Measurements from ENCODE around the gene DUOX2. TPM values are rescaled to one million over a fixed set of nuclear protein-coding genes. Genes with fewer than 3 reads are reported as not detected.
"Not testable (repeated sequence)": the region's sequence is repeated elsewhere in the genome, so short reads cannot be mapped to it uniquely, and the experiment has no call there.

The DUOX2 gene
- total RNA-seq, 4 donors from 2014 or later: 0.19 to 3.3 (median 1.6) TPM

DNA sequence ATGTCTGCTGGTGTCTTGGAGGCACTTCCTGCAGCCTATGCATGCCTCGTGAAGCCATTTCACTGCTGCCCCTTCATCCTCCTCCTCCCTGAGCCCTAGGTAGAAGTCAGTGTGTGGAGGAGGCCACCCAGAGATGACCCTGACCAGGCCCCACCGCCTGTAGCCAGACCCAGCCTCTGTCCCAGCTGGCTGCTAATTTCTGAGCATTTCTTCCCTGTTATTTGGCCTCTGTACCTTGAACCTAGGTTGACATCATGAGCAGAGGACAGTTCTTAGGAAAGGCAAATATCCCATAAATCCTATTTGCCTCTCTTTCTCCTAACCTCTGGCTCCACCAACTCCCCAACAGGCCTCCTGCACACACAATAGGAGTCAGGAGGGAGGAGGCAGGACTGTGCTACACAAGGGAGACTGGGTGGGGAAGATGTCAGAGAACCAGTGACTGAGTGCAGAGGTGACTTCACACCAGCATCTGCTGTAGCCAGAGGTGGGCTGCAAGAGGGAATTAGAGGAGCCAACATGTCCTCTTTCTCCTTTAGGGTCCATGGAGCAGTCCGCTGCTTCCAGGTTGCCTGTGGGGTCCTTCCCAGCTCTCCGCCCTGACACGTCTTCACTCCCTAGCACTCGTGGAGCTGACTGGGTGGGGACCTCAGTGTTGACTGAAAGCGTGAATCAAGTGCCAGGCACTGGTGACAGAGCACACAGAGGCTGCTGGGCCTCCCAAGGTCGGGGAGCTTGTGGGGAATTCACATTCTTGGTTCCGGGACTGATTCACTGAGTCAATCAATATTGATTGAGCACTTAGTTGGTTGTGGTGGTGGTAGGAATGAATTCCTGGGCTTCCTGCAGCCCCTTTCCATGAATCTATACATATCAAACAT is 38.3 kb downstream of the DUOX2 start:
- H3K36me3 ChIP-seq, H3K27ac ChIP-seq, H3K4me1 ChIP-seq, DNase-seq, H3K27me3 ChIP-seq, H3K4me3 ChIP-seq, H3K9me3 ChIP-seq: not testable (repeated sequence)

DNA sequence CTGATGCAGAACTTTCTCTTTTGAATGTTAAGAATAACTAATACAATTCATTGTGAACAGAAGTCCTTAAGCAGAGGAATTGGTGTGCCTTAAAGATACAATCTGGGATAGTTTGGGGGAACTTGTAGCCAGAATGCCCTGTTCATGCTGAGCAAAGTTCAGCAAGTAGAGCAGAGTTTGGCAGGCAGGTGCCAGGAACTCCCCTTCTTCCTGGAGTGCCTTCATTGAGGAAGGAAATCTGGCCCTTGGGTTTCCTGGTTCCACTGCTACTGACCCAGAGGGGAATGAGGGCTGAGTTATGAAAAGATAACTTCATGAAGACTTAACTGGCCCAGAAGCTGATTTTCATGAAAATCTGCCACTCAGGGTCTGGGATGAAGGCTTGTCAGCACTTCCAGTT is 40.4 kb downstream of the DUOX2 start:
- H3K9me3 ChIP-seq, H3K27ac ChIP-seq, H3K4me3 ChIP-seq, H3K27me3 ChIP-seq, H3K36me3 ChIP-seq, DNase-seq, H3K4me1 ChIP-seq: not testable (repeated sequence)

DNA sequence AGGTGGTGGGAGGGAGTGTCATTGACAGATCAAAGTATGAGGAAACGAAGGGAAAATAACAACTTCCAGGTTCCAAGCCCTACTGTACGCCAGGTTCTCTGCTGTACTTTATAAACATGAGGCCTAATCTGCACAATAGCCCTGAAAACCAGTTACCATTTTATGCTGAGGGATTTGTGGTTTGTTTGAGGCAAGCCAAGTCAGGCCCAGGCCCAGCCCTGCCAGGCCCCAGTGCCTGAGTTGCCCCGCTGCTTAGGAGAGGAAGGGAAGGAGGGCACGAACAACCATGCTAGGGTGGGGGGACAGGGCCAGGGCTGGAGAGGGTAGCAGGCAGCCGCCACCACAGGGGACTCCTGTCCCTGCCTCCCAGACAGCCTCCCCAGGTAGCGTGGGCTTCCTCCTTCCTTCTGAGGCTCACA is 44.0 kb downstream of the DUOX2 start:
- DNase-seq, H3K27me3 ChIP-seq, H3K4me3 ChIP-seq, H3K4me1 ChIP-seq, H3K9me3 ChIP-seq, H3K36me3 ChIP-seq: not testable (repeated sequence)
- peak overlapping the region in 1 of 4 donors; percentile 67 for H3K27ac ChIP-seq

DNA sequence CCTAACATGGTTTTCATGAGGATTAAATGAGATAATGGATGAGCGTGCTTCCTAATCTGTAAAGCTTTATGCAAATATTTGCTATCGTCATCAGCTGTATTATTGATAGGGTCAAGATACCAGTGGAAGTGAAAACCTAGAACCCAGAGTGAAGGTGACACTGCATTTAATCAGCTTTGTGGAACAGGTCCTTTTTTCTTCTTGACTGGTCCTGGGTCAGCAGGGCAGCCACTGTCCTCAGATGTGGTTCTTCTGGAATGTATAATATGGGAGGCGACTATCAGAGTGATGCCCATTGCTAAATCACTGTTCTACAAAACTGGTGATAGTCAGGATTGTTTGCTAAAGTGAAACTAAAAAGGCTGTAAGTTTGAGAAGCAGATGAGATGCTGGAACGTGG is 49.6 kb downstream of the DUOX2 start:
- H3K27me3 ChIP-seq: no peaks in the 10 kb centered on the region
- H3K36me3 ChIP-seq: no peaks in the 10 kb centered on the region
- no peak overlapping the region for H3K27ac ChIP-seq
- no peak for TF ChIP-seq POLR2A (IDR thresholded peaks at IDR 0.05)
- TF ChIP-seq, protein P1, sequence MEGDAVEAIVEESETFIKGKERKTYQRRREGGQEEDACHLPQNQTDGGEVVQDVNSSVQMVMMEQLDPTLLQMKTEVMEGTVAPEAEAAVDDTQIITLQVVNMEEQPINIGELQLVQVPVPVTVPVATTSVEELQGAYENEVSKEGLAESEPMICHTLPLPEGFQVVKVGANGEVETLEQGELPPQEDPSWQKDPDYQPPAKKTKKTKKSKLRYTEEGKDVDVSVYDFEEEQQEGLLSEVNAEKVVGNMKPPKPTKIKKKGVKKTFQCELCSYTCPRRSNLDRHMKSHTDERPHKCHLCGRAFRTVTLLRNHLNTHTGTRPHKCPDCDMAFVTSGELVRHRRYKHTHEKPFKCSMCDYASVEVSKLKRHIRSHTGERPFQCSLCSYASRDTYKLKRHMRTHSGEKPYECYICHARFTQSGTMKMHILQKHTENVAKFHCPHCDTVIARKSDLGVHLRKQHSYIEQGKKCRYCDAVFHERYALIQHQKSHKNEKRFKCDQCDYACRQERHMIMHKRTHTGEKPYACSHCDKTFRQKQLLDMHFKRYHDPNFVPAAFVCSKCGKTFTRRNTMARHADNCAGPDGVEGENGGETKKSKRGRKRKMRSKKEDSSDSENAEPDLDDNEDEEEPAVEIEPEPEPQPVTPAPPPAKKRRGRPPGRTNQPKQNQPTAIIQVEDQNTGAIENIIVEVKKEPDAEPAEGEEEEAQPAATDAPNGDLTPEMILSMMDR (IDR thresholded peaks at IDR 0.05): no peak
- H3K9me3 ChIP-seq: no peaks in the 10 kb centered on the region
- H3K4me3 ChIP-seq: no peak overlapping the region
- DNase-seq: no peak
- H3K4me1 ChIP-seq: peaks cover 0 to under 1% (median 0%) of the 10 kb centered on the region in 4 donors

DNA sequence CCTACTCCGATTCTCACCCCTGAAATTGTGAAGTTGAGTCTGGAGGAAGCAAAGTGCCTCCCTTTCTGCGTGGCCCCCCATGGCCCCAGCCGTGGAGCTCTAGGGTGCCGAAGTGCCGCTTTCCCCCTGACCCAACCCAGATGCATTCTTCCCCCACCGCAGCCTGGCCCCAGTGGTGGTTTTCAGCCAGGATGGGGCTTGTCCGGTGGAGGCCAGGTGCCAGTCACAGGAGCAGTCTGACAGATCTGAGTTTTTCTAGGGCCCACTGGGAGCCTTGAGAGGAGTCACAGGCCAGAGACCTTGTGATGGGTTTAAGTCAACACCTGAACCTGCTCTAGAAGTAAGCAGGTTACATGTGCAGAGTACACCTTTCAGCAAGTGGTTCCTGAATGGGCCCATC is 51.7 kb downstream of the DUOX2 start:
- not testable (repeated sequence) for H3K27me3 ChIP-seq, H3K4me3 ChIP-seq, H3K36me3 ChIP-seq, H3K4me1 ChIP-seq, DNase-seq, H3K9me3 ChIP-seq, H3K27ac ChIP-seq

DNA sequence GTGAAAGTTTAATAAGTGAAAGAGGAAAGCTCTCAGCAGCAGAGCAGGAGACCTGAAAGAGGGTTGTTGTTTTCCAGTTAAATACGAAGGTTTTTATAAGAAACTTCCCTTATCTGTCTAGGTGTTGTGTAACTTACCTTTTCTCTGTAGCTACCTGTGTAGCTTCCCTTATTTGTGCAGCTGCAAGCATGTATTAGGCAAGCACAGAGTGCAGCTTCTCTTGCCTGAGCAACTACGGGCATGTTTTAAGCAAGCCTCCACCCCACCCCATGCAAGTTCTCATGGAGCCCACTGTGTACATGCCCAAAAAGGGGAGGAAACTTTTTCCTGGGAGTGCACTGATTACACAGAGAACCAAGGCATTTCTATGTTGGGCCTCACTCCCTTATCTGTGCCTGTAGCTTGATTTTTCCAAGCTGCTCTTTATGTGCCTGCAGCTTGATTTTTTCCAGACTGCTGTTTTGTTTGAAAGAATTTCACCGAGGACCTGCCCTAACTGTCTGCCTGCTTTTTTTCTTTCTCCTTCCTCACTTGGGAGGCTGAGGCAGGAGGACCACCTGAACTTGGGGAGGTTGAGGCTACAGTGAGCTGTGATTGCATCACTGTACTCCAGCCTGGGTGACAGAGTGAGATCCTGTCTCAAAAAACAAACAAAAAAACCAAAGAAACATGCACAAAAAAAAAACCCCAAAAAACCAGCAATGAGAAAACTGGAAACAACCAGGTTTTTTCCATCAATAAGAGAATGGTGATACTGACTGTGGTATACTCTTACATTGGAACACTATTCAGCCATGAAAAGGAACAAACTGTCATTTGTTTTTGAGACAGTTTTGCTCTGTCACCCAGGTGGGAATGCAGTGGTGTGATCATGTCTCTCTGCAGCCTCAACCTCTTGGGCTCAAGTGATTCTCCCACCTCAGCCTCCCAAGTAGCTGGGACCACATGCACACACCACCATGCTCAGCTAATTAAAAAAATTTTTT is 55.0 kb downstream of the DUOX2 start:
- H3K27me3 ChIP-seq: not testable (repeated sequence)

DNA sequence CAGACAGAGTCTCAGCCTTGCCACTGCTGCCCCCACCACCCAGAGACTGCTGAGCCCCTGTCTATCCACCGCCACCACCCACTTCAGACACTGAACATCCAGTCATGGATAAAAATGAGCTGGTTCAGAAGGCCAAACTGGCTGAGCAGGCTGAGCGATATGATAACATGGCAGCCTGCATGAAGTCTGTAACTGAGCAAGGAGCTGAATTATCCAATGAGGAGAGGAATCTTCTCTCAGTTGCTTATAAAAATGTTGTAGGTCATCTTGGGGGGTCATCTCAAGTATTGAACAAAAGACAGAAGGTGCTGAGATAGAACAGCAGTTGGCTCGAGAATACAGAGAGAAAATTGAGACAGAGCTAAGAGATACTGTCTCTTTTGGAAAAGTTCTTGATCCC is 61.3 kb downstream of the DUOX2 start:
- DNase-seq, H3K27me3 ChIP-seq, H3K36me3 ChIP-seq, H3K4me1 ChIP-seq, H3K27ac ChIP-seq, H3K4me3 ChIP-seq, H3K9me3 ChIP-seq: not testable (repeated sequence)

More for the DNA sequence above, 55.0 kb downstream of the DUOX2 start:
- not testable (repeated sequence) for H3K27ac ChIP-seq, DNase-seq, H3K9me3 ChIP-seq, H3K36me3 ChIP-seq, H3K4me1 ChIP-seq, H3K4me3 ChIP-seq

DNA sequence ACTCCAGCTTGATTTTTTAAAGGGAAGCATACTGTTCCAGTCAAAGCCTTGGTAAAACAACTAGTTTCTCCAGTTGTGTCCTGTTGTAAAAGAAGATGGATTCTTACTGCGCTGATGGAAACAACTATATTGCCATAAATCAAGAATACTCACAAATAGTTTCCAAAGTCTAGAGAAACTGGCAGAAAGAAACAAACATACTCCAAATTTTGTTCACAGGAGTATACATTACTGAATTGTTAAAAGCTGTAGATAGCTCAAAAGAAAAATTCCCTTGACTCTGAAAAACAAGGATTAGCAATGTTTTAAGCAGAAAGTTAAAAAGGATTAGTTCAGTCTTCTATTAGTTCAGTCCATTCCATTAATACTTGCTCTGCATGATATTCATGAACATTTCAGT is 63.4 kb downstream of the DUOX2 start:
- Histone ChIP-seq H3K36me3 (no peaks in the 10 kb centered on the region), H3K4me3 (no peak overlapping the region), H3K27me3 (no peaks in the 10 kb centered on the region), H3K4me1 (no peaks in the 10 kb centered on the region), H3K9me3 (no peaks in the 10 kb centered on the region), H3K27ac (no peak overlapping the region)
- no peak for DNase-seq
- no peak for TF ChIP-seq POLR2A (IDR thresholded peaks at IDR 0.05)
- TF ChIP-seq, protein P1 (IDR thresholded peaks at IDR 0.05): no peak
